Measurements from ENCODE around the gene TSR3. TPM values are rescaled to one million over a fixed set of nuclear protein-coding genes. Genes with fewer than 3 reads are reported as not detected.

TSR3 gene
- total RNA-seq, 4 donors from 2014 or later = 63.7 to 107 (median 103) TPM

- Histone ChIP-seq H3K4me1 (peaks cover 0 to 29% (median 10%) of the 10 kb centered on the region in 3 donors), H3K27me3 (no peaks in the 10 kb centered on the region), H3K4me3 (no peak overlapping the region), H3K9me3 (no peaks in the 10 kb centered on the region), H3K36me3 (peaks cover 0 to 61% of the 10 kb centered on the region in 2 donors), H3K27ac (no peak overlapping the region)
- no peak for TF ChIP-seq POLR2A (IDR thresholded peaks at IDR 0.05)
- no peak for TF ChIP-seq EP300 (IDR thresholded peaks at IDR 0.05)
- TF ChIP-seq CTCF (IDR thresholded peaks at IDR 0.05) = no peak
- no peak for TF ChIP-seq POLR2AphosphoS5 (IDR thresholded peaks at IDR 0.05)
- no peak for ATAC-seq
- WGBS, 2 donors (ENCODE audit: low coverage in 1 of 2) = 85% methylated on average over 4 of the region's 10 CpGs; no CpG with 5 or more reads in 1 of the 2 donors
Observed at GRCh38 chr16:1377406-1378010, 25.8 kb upstream of the TSR3 start.

- H3K4me3 ChIP-seq = no peak overlapping the region
- ATAC-seq = no peak
- peaks cover 0 to 60% of the 10 kb centered on the region in 2 donors for H3K36me3 ChIP-seq
- H3K27ac ChIP-seq = no peak overlapping the region
- H3K4me1 ChIP-seq = peaks cover 0 to 29% (median 10%) of the 10 kb centered on the region in 3 donors
- TF ChIP-seq CTCF (IDR thresholded peaks at IDR 0.05) (no peak), EP300 (IDR thresholded peaks at IDR 0.05) (no peak), POLR2AphosphoS5 (IDR thresholded peaks at IDR 0.05) (no peak), POLR2A (IDR thresholded peaks at IDR 0.05) (no peak)
- WGBS, 2 donors (ENCODE audit: low coverage in 1 of 2) = 95% methylated on average over 2 of the region's 19 CpGs; no CpG with 5 or more reads in 1 of the 2 donors
- H3K27me3 ChIP-seq = no peaks in the 10 kb centered on the region
- H3K9me3 ChIP-seq = no peaks in the 10 kb centered on the region
Observed at GRCh38 chr16:1375741-1376410, 24.2 kb upstream of the TSR3 start.

GRCh38 chr16:1375298-1375640 lies 23.6 kb upstream of the TSR3 start:
- no peak for ATAC-seq
- Histone ChIP-seq H3K36me3 (peaks cover 0 to 59% of the 10 kb centered on the region in 2 donors), H3K9me3 (no peaks in the 10 kb centered on the region), H3K4me3 (no peak overlapping the region), H3K27ac (no peak overlapping the region), H3K27me3 (no peaks in the 10 kb centered on the region), H3K4me1 (peaks cover 0 to 28% (median 10%) of the 10 kb centered on the region in 3 donors)
- WGBS, 2 donors (ENCODE audit: low coverage in 1 of 2) = 80% methylated on average over 3 of the region's 24 CpGs; no CpG with 5 or more reads in 1 of the 2 donors
- TF ChIP-seq CTCF (IDR thresholded peaks at IDR 0.05) = no peak
- no peak for TF ChIP-seq POLR2AphosphoS5 (IDR thresholded peaks at IDR 0.05)
- no peak for TF ChIP-seq EP300 (IDR thresholded peaks at IDR 0.05)
- no peak for TF ChIP-seq POLR2A (IDR thresholded peaks at IDR 0.05)

- Histone ChIP-seq H3K27me3 (no peaks in the 10 kb centered on the region), H3K27ac (no peak overlapping the region), H3K9me3 (no peaks in the 10 kb centered on the region), H3K4me1 (peaks cover 0 to 22% (median 8%) of the 10 kb centered on the region in 3 donors), H3K4me3 (no peak overlapping the region), H3K36me3 (peaks cover 0 to 64% of the 10 kb centered on the region in 2 donors)
- ATAC-seq = no peak
- TF ChIP-seq POLR2A (IDR thresholded peaks at IDR 0.05) (no peak), EP300 (IDR thresholded peaks at IDR 0.05) (no peak), CTCF (IDR thresholded peaks at IDR 0.05) (no peak), POLR2AphosphoS5 (IDR thresholded peaks at IDR 0.05) (no peak)
- 80 to 88% methylated on average over 2 to 6 of the region's 46 CpGs for whole genome bisulfite sequencing, 2 donors (ENCODE audit: low coverage in 1 of 2)
Observed at GRCh38 chr16:1374418-1375297, 23.0 kb upstream of the TSR3 start.
